Fibroblast of skin of right quadriceps (primary cell): ENCODE results near the gene MIEF1.
"Not testable (repeated sequence)": the region's sequence is repeated elsewhere in the genome, so short reads cannot be mapped to it uniquely, and the experiment has no call there.

Experiments
- DNase-seq: peaks from one replicate; pipeline ENCODE4 v3.0.0-alpha.2; 2013

MIEF1 gene

GRCh38 chr22:39490966-39491680 is 11.0 kb upstream of the MIEF1 start:
- DNase-seq, result no peak

GRCh38 chr22:39491696-39492095 is 10.4 kb upstream of the MIEF1 start:
- DNase-seq, result no peak

DNA sequence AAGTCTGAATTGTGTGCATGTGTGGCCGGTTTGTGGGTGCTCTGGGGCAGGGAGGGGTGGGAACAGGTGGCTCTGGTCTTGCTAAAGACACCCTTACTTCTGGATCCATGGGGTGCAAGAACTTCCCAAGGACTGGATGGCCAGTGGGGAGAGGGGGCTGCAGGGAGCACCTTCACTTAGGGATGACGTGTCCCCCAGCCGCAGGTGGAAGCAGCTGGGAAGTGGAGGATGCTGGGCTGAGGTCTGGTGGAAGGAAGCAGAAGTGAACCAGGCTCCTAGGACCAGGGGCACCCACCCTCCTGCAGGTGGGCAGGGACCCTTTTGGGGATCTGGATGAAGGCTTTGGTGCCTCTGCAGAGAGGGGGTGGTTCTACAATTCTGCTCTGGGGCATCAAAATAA is 9.9 kb upstream of the MIEF1 start:
- no peak for DNase-seq

GRCh38 chr22:39493759-39494158 is 8.3 kb upstream of the MIEF1 start:
- peak; percentile 73 for DNase-seq

DNA sequence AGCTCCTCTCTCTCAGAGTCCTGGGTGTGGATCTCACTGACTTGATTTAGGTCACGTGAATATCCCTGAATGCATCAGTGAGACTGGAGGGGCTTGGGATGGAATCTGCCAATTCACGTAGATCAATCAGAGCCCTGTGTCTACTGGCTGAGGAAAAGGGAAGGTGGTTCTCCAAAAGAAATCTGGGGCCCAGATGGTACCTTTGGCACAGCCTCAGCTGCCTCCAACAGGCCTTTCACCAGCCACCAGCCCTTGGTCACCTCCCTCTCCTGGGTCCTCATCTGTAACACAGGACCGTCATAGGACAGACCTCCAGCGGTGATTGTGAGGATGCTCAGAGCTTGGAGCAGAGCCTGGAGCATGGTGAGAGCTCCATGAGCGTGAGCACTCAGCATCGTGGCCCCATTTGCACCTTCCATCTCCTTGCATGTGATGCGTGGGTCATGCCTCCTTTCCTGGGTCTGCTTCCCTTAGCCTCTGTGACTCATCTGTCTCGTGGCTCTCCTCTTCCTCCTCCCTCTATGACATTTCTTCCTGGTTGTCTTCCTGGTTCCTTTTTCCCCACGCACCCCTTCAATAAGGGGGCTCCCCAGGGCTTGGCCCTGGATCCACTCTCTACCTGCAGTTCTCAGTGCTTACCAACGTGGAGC is 7.5 kb upstream of the MIEF1 start:
- no peak for DNase-seq

- DNase-seq, result peak; percentile 36
Measured at GRCh38 chr22:39496131-39496838, 5.8 kb upstream of the MIEF1 start.

GRCh38 chr22:39497429-39497828 is 4.7 kb upstream of the MIEF1 start:
- no peak for DNase-seq

DNA sequence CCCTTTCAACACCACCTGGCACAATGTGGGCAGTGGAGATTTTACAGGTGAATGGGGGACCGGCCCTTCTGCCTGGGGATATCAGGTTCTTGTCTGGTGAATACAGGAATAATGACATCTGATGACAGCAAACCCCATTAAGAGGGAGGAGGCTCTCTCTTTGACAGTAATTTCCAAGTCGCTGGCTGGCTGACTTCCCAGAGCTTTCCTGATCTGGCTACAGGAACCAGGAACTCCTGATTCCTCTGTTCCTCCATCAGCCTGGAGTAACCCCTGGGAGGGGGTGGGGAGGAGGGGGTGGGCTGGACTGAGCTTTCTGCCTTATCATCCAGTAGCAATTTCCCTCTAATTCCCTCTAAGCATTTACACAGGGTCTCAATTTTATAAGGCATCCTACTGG is 3.7 kb upstream of the MIEF1 start:
- DNase-seq, result no peak

- DNase-seq, result no peak
Measured at GRCh38 chr22:39498802-39499201, 3.3 kb upstream of the MIEF1 start.

DNA sequence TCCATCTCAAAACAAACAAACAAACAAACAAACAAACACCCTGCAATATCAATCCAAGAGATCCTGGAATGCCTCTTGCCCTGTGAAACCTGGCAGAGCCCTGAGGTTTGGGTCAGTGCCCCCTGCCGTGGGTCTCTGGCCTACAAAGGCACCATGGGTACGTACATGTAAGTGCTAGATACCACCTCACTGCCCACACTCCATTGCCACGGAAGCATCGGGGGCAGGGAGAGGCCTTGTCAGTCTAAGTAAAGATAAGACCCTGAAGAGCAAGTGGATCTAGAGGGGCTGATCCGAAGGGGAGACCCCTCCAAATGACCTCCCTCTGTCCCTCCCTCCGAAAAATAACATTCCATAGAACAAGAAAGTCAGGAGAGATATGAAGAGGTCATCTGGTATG is 2.0 kb upstream of the MIEF1 start:
- DNase-seq, result no peak

DNA sequence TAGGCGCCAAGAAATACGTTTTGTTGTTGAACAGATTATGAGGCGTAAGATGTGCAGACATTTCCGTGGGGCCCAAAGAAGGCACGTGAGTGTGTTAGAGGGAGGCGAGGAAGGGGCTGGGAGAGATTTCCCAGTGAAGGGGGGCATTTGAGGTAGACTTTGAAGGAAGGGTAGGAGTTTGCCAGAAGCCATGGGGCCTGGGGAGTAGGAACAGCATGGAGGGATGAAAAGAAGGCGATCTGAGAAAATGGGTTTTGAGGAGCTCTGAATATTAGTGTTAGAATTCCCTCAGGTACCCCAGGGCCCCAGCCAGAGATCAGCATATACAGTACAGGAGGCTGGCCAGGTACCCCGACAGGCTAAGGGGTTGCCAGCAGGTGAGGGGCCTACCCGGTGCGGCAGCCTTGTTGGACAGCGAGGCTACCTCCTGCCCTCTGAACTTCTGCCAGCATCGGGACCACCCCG is 414 bp upstream of the MIEF1 start:
- DNase-seq, result no peak

DNA sequence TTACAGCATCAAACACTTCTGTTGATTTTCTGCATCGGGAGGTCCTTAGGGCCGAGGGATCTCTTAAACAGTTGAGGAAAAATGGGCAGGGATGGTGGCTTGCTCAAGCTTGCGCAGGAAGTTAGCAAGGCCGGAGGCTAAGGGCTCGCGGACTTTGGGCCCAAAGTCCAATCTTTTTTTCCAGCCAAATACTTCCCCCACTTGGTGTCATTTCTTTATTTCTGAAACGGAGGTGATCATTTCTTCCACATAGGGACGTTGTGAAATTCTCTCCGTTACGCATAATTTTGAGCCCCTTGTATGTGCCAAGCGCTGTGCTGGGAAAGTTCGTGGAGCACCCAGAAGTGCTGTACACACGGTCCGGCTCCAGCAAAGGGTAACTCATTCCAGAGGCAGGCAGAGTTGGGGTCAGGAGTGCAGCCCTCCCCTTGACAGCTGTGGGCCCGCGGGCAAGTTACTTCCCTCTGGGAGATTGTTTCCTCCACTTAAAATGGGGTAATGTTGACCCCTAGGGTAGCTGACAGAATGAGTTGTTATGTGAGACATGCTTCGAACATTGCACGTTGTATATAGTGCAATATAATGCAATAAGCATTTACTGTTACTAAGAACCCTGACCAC is 809 bp downstream of the MIEF1 start:
- no peak for DNase-seq

- DNase-seq, result no peak
Measured at GRCh38 chr22:39503630-39504029, 1.5 kb downstream of the MIEF1 start.

GRCh38 chr22:39504071-39504470 is 2.0 kb downstream of the MIEF1 start:
- no peak for DNase-seq

DNA sequence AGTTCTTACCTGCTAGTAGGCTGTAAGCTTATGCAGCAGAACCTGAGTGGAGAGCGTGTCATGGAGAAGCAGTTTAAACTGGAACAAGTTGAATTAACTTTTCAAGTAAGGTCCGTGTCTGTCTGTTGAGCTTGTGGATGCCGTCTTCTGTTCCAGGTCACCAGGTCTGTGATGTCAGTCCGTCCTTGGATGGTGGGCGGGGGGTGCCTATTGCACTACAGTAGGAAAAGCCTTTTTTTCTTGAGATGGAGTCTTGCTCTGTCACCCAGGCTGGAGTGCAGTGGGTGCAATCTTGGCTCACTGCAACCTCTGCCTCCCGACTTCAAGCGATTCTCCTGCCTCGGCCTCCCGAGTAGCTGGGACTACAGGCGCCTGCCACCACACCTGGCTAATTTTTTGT is 4.9 kb downstream of the MIEF1 start:
- DNase-seq, result not testable (repeated sequence)

- DNase-seq, result no peak
Measured at GRCh38 chr22:39508393-39508792, 6.3 kb downstream of the MIEF1 start.

DNA sequence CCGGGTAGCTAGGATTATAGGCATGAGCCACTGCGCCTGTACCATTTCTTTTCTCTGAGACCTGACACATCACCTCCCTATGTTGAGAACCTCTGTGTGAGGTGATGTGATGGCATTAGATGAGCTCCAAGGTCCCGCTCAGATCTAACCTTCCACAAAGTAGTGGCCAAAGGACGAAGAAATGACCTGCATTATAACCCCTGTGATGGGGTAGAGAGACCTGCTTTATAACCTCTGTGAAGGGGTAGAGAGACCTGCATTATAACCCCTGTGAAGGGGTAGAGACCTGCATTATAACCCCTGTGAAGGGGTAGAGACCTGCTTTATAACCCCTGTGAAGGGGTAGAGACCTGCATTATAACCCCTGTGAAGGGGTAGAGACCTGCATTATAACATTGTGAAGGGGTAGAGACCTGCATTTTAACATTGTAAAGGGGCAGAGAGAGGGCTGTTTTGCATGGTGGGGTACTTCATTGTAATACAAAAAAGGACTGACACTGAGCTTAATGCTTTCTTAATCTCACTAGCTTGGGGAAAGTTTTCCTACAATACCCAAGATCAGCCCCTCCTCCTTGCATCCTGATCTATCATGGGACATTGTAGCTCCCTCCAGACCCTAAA is 8.5 kb downstream of the MIEF1 start:
- no peak for DNase-seq

DNA sequence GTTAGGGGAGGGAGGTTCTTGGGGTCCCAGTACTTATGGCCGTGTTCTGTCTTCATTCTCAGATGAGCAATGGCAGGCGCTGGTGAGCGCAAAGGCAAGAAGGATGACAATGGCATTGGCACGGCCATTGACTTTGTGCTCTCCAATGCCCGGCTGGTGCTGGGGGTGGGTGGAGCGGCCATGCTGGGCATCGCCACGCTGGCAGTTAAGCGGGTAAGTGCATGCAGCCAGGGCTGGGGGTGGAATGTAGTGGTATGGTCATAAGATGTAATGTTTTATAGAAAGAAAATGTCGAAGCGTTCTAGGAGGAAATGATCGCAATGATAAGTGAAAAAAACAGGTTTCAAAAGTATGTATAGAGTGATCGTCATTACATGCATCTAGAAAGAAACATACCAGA is 9.1 kb downstream of the MIEF1 start:
- no peak for DNase-seq

GRCh38 chr22:39512026-39512425 is 9.9 kb downstream of the MIEF1 start:
- no peak for DNase-seq

GRCh38 chr22:39513791-39514190 is 11.7 kb downstream of the MIEF1 start:
- DNase-seq, result no peak

DNA sequence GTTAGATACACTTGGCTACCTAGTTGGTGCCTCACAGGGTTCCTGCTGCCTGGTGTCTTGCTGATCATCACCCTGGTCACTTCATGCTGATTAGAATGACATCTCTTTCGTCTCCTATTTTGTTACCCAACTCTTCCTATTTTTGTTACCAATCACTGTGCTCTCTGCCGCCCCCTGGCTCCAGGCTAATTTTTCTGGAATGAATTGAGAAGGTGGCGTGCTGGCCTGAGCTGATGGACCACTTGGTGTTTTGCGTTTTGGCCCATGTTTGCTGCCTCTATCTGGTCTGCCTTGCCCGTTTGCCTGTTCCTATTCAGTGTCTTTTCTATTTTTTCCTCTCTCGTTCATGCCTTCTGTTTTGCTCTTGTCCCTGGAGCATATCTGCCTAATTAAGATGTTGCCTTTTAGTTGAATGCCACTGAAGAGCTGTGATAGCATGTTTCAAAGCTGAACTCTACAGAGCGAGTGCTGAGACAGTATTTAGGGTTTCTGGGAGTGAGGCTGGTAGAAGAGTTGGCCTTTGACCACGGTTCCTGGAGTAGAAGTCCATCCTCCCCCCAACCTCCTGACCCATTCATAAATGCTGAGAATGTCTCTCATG is 12.4 kb downstream of the MIEF1 start:
- peak; percentile 40 for DNase-seq

- no peak for DNase-seq
Measured at GRCh38 chr22:39515266-39516050, 13.4 kb downstream of the MIEF1 start.
